H1 (cell line): Measurements from ENCODE around the gene C15orf39. TPM values are rescaled to one million over a fixed set of nuclear protein-coding genes. Genes with fewer than 3 reads are reported as not detected.
"Not testable (repeated sequence)": the region's sequence is repeated elsewhere in the genome, so short reads cannot be mapped to it uniquely, and the experiment has no call there.

Source experiments
- CTCF ChIA-PET: fragments of 300-600 bp; sonication (Branson Sonifier 250); formaldehyde crosslinking; loops from one replicate; lab custom pipeline; 2021; ENCODE audit not compliant: partially characterized antibody; lab: Charles Lee
- POLR2A ChIA-PET: fragments of 300-600 bp; sonication (Branson Sonifier 250); formaldehyde crosslinking; loops from one replicate; lab custom pipeline; 2021; ENCODE audit warnings: inconsistent platforms; ENCODE audit not compliant: partially characterized antibody; lab: Charles Lee
- DNase-seq, 2 experiments: peaks; one replicate each; pipeline versions ENCODE4 v3.0.0 to v3.0.0-alpha.2; 2010 to 2022; ENCODE audit warnings: low spot score in 2 of 2, low read depth in 1 of 2, mixed read lengths in 1 of 2
- FAIRE-seq: peaks from 2 replicates; lab custom pipeline; 2011; peaks lifted over from hg19 to GRCh38; lab: Jason Lieb, UNC
- H2AFZ ChIP-seq: 2 replicates; pipeline ENCODE4 v1.8.1; 2012; ENCODE audit warnings: low read length, inconsistent platforms
- H2AK5ac ChIP-seq: 2 replicates; pipeline ENCODE4 v1.6.1; 2013; ENCODE audit warnings: low read depth, low read length
- H2BK120ac ChIP-seq: replicated peaks from 2 replicates; pipeline ENCODE3; 2013; ENCODE audit warnings: low read depth, low read length, inconsistent platforms
- H2BK12ac ChIP-seq: 2 replicates; pipeline ENCODE4 v1.6.1; 2013; ENCODE audit warnings: low read depth, low read length
- H2BK15ac ChIP-seq: 2 replicates; pipeline ENCODE4 v1.6.1; 2013; ENCODE audit warnings: low read length
- H2BK20ac ChIP-seq: 2 replicates; pipeline ENCODE4 v1.6.1; 2013; ENCODE audit warnings: low read length
- H2BK5ac ChIP-seq: 2 replicates; pipeline ENCODE4 v1.6.1; 2013; ENCODE audit warnings: low read depth, low read length
- H3K14ac ChIP-seq: 2 replicates; pipeline ENCODE4 v1.6.1; 2013; ENCODE audit warnings: inconsistent platforms; ENCODE audit not compliant: insufficient read length
- H3K18ac ChIP-seq: 2 replicates; pipeline ENCODE4 v1.6.1; 2013; ENCODE audit warnings: low read length; ENCODE audit errors: extremely low read depth
- H3K23ac ChIP-seq: 2 replicates; pipeline ENCODE4 v1.6.1; 2013; ENCODE audit warnings: inconsistent platforms; ENCODE audit not compliant: insufficient read length
- H3K23me2 ChIP-seq: 2 replicates; pipeline ENCODE4 v1.6.1; 2013; ENCODE audit warnings: low read depth, low read length
- H3K27ac ChIP-seq: 2 replicates; pipeline ENCODE4 v1.6.1; 2011; ENCODE audit warnings: low read depth, low read length, inconsistent platforms
- H3K27me3 ChIP-seq, 4 experiments: replicated peaks in 1 of 4; 1 replicate in 1 of 4; 2 replicates in 3 of 4; pipeline versions ENCODE4 v1.6.1 to v1.8.1; 2011 to 2013; ENCODE audit warnings: low read length in 3 of 4, mild to moderate bottlenecking in 3 of 4, inconsistent platforms in 2 of 4, mixed read lengths in 2 of 4, moderate library complexity in 1 of 4; ENCODE audit not compliant: control insufficient read depth in 3 of 4, insufficient read depth in 3 of 4; ENCODE audit errors: extremely low read depth in 1 of 4
- H3K36me3 ChIP-seq, 4 experiments: 2 replicates each; pipeline versions ENCODE4 v1.6.1 to v1.8.1; 2011 to 2013; ENCODE audit warnings: mild to moderate bottlenecking in 4 of 4, low read length in 3 of 4, moderate library complexity in 2 of 4, control low read depth in 1 of 4, inconsistent platforms in 1 of 4; ENCODE audit not compliant: insufficient read depth in 4 of 4, control insufficient read depth in 2 of 4
- H3K4ac ChIP-seq: replicated peaks from 2 replicates; pipeline ENCODE3; 2013; ENCODE audit warnings: low read length, low read depth, mixed read lengths, inconsistent platforms; ENCODE audit not compliant: insufficient read length
- H3K4me1 ChIP-seq, 4 experiments: replicated peaks in 1 of 4; 1 replicate in 1 of 4; 2 replicates in 3 of 4; pipeline versions ENCODE4 v1.6.1 to v1.8.1; 2011 to 2013; ENCODE audit warnings: low read length in 3 of 4, inconsistent platforms in 2 of 4, mixed read lengths in 1 of 4; ENCODE audit not compliant: insufficient read depth in 4 of 4, control insufficient read depth in 3 of 4
- H3K4me2 ChIP-seq, 2 experiments: 2 replicates each; pipeline versions ENCODE4 v1.6.1 to v1.8.1; 2011 to 2013; ENCODE audit warnings: low read depth in 2 of 2, low read length in 2 of 2, control low read depth in 1 of 2, inconsistent platforms in 1 of 2, mild to moderate bottlenecking in 1 of 2; ENCODE audit not compliant: insufficient read depth in 1 of 2
- H3K4me3 ChIP-seq, 4 experiments: fragments of 200-600, 300-600 bp in 1 of 4; sonication (generic), shearing (Covaris generic), sonication (Bioruptor Twin) in 1 of 4; 2 replicates each; pipeline versions ENCODE4 v1.5.1 to v1.8.1; 2011 to 2016; ENCODE audit warnings: low read length in 4 of 4, low read depth in 3 of 4, control low read depth in 2 of 4, inconsistent platforms in 2 of 4, mild to moderate bottlenecking in 2 of 4, mixed read lengths in 1 of 4, moderate library complexity in 1 of 4; ENCODE audit not compliant: insufficient read depth in 2 of 4; ENCODE audit errors: extremely low read depth in 1 of 4
- H3K56ac ChIP-seq: replicated peaks from 2 replicates; pipeline ENCODE3; 2013; ENCODE audit warnings: low read depth, mild to moderate bottlenecking, mixed read lengths, low read length, inconsistent platforms; ENCODE audit not compliant: insufficient read length
- H3K79me1 ChIP-seq: 2 replicates; pipeline ENCODE4 v1.6.1; 2013; ENCODE audit warnings: low read depth, low read length, control low read depth
- H3K79me2 ChIP-seq, 2 experiments: 2 replicates each; pipeline versions ENCODE4 v1.6.1 to v1.8.1; 2012 to 2013; ENCODE audit warnings: low read length in 2 of 2, mild to moderate bottlenecking in 2 of 2, inconsistent platforms in 1 of 2; ENCODE audit not compliant: insufficient read depth in 2 of 2, control insufficient read depth in 1 of 2
- H3K9ac ChIP-seq, 4 experiments: replicated peaks in 1 of 4; 1 replicate in 1 of 4; 2 replicates in 3 of 4; pipeline versions ENCODE4 v1.6.1 to v1.8.1; 2011 to 2013; ENCODE audit warnings: low read depth in 3 of 4, low read length in 3 of 4, control low read depth in 2 of 4, mild to moderate bottlenecking in 2 of 4, moderate library complexity in 2 of 4, inconsistent platforms in 1 of 4; ENCODE audit errors: extremely low read depth in 1 of 4
- H3K9me3 ChIP-seq, 2 experiments: 2 replicates each; pipeline versions ENCODE4 v1.6.1 to v1.8.1; 2012 to 2013; ENCODE audit warnings: mild to moderate bottlenecking in 2 of 2, moderate library complexity in 2 of 2, control low read depth in 1 of 2, inconsistent platforms in 1 of 2, low read depth in 1 of 2, low read length in 1 of 2, mixed read lengths in 1 of 2; ENCODE audit not compliant: insufficient read depth in 2 of 2
- H4K20me1 ChIP-seq, 2 experiments: replicated peaks in 1 of 2; 2 replicates each; pipeline versions ENCODE3 to v1.8.1; 2011 to 2013; ENCODE audit warnings: inconsistent platforms in 2 of 2, low read length in 2 of 2, mild to moderate bottlenecking in 1 of 2; ENCODE audit not compliant: insufficient read depth in 2 of 2, control insufficient read depth in 1 of 2
- H4K5ac ChIP-seq: 2 replicates; pipeline ENCODE4 v1.6.1; 2013; ENCODE audit warnings: low read length, low read depth, mixed read lengths, inconsistent platforms; ENCODE audit not compliant: insufficient read length
- H4K8ac ChIP-seq: 2 replicates; pipeline ENCODE4 v1.8.0; 2013; ENCODE audit warnings: mild to moderate bottlenecking, moderate library complexity, low read length, inconsistent platforms; ENCODE audit not compliant: insufficient read depth; ENCODE audit errors: extremely low read depth
- H4K91ac ChIP-seq: replicated peaks from 2 replicates; pipeline ENCODE3; 2013; ENCODE audit warnings: low read length, mixed read lengths, inconsistent platforms; ENCODE audit not compliant: insufficient read length
- WGBS, 2 experiments: shearing (Covaris generic) in 1 of 2; methylation state at CpG; one replicate each; pipeline versions ENCODE4 v1.1.6 to v1.1.7; 2013 to 2015; ENCODE audit warnings: low lambda C conversion rate in 2 of 2, mixed read lengths in 2 of 2, inconsistent platforms in 1 of 2, low coverage in 1 of 2, missing lambda C conversion rate in 1 of 2; ENCODE audit not compliant: insufficient replicate concordance in 2 of 2, insufficient coverage in 1 of 2, insufficient read length in 1 of 2; ENCODE audit errors: extremely low coverage in 1 of 2, missing lambda C conversion rate in 1 of 2; 5-methylcytosine and 5-hydroxymethylcytosine counted together
- polyA plus RNA-seq, 7 experiments: library from polyadenylated mRNA; depleted of rRNA in 3 of 7; stranded (reverse) in 5 of 7; unstranded in 2 of 7; fragments of >200 nt in 5 of 7; fragments of 200-250 nt in 2 of 7; gene quantifications; 1 replicate in 5 of 7; 2 replicates in 1 of 7; 4 replicates in 1 of 7; pipeline versions ENCODE4 v1.2.1 to v1.2.3, GENCODE V29; 2011 to 2013; ENCODE audit warnings: missing spikeins in 2 of 7, mixed read lengths in 2 of 7
- total RNA-seq: library from RNA; stranded (reverse); fragmentation: NEBNext Ultra II Directional; extraction: Animal tissue kit (Norgen Biotek cat#: 25700); gene quantifications from 2 replicates; pipeline ENCODE4 v1.2.1, GENCODE V29; 2021

Gene C15orf39
- total and polyA plus RNA-seq, 2 of the 8 experiments (the other 6 are each of a cell fraction or from before 2014, with no cell fraction given) = 13.8 to 38.5 TPM

- H3K36me3 ChIP-seq, H3K56ac ChIP-seq, H4K8ac ChIP-seq, H3K79me1 ChIP-seq, H3K4me3 ChIP-seq, H4K91ac ChIP-seq, H2BK12ac ChIP-seq, H2AFZ ChIP-seq, H4K20me1 ChIP-seq, H3K9ac ChIP-seq, H2BK5ac ChIP-seq, H3K9me3 ChIP-seq, H3K27ac ChIP-seq, H2BK15ac ChIP-seq, H3K23ac ChIP-seq, H4K5ac ChIP-seq, H3K27me3 ChIP-seq, H3K14ac ChIP-seq, H3K4ac ChIP-seq, H3K23me2 ChIP-seq, H3K18ac ChIP-seq, H3K79me2 ChIP-seq, H2BK20ac ChIP-seq, FAIRE-seq, DNase-seq, H3K4me2 ChIP-seq, H2BK120ac ChIP-seq, H2AK5ac ChIP-seq: not testable (repeated sequence)
- peaks cover 0 to 17% (median 3%) of the 10 kb centered on the region in 4 experiments; a peak in 4 of 7 replicates for H3K4me1 ChIP-seq
- POLR2A ChIA-PET = interaction anchor here (1.4 to 2.1 kb wide), 2 partner anchors 14 to 151 kb away, joined by 3 to 7 read pairs; partner anchors contain the start of gene MAN2C1
- CTCF ChIA-PET = interaction anchor here (1.3 to 1.5 kb wide), 2 partner anchors 10 to 188 kb away, joined by 3 to 5 read pairs; no protein-coding TSS in a partner anchor
- 93% methylated on average over 3 of the region's 3 CpGs; no CpG with 5 or more reads in 1 of the 2 experiments for WGBS, 2 experiments
Observed at GRCh38 chr15:75217574-75217973, 15.9 kb downstream of the C15orf39 start.

- H3K9me3 ChIP-seq, H3K9ac ChIP-seq, H4K5ac ChIP-seq, H3K36me3 ChIP-seq, H3K56ac ChIP-seq, H2BK15ac ChIP-seq, H2AK5ac ChIP-seq, H3K14ac ChIP-seq, H2BK12ac ChIP-seq, H2BK20ac ChIP-seq, DNase-seq, H3K23ac ChIP-seq, H3K18ac ChIP-seq, H4K20me1 ChIP-seq, H2AFZ ChIP-seq, H3K79me1 ChIP-seq, H2BK5ac ChIP-seq, FAIRE-seq, H3K4me2 ChIP-seq, H3K27me3 ChIP-seq, H3K79me2 ChIP-seq, H4K8ac ChIP-seq, H3K4ac ChIP-seq, H3K23me2 ChIP-seq, H2BK120ac ChIP-seq, H3K4me3 ChIP-seq, H3K27ac ChIP-seq, H4K91ac ChIP-seq, H3K4me1 ChIP-seq: not testable (repeated sequence)
- CTCF ChIA-PET = interaction anchor here (1.0 to 2.6 kb wide), 4 partner anchors 11 to 190 kb away, joined by 4 to 10 read pairs (median 6); no protein-coding TSS in a partner anchor
- 98% methylated on average over 4 of the region's 4 CpGs; no CpG with 5 or more reads in 1 of the 2 experiments for WGBS, 2 experiments
- POLR2A ChIA-PET = interaction anchor here (2.2 kb wide), 1 partner anchor 11 kb away, joined by 6 read pairs; no protein-coding TSS in a partner anchor
Observed at GRCh38 chr15:75219507-75219929, 17.8 kb downstream of the C15orf39 start.
